Fibroblast of villous mesenchyme (primary cell): ENCODE data around the gene LIPC. TPM values are rescaled to one million over a fixed set of nuclear protein-coding genes. Genes with fewer than 3 reads are reported as not detected.

Experiments
- DNase-seq: peaks from one replicate; pipeline ENCODE4 v3.0.0-alpha.2; 2010; ENCODE audit warnings: low read depth
- H3K4me3 ChIP-seq: 2 replicates; pipeline ENCODE4 v1.5.1; 2011; ENCODE audit warnings: low read depth, mild to moderate bottlenecking, low read length
- total RNA-seq: library from RNA; depleted of rRNA; stranded (reverse); fragments of >200 nt; gene quantifications from 2 replicates; pipeline ENCODE4 v1.2.3, GENCODE V29; 2012
- TF ChIP-seq, protein P1 (sequence below): IDR thresholded peaks from 2 replicates; pipeline ENCODE4 v1.5.1; 2012; ENCODE audit warnings: low read depth, mild to moderate bottlenecking, low read length; ENCODE audit not compliant: insufficient read depth

The LIPC gene
- total RNA-seq, 1 donor = 0.86 TPM

GRCh38 chr15:58494567-58494966 is 62.8 kb downstream of the LIPC start:
- no peak overlapping the region for H3K4me3 ChIP-seq
- TF ChIP-seq, protein P1, sequence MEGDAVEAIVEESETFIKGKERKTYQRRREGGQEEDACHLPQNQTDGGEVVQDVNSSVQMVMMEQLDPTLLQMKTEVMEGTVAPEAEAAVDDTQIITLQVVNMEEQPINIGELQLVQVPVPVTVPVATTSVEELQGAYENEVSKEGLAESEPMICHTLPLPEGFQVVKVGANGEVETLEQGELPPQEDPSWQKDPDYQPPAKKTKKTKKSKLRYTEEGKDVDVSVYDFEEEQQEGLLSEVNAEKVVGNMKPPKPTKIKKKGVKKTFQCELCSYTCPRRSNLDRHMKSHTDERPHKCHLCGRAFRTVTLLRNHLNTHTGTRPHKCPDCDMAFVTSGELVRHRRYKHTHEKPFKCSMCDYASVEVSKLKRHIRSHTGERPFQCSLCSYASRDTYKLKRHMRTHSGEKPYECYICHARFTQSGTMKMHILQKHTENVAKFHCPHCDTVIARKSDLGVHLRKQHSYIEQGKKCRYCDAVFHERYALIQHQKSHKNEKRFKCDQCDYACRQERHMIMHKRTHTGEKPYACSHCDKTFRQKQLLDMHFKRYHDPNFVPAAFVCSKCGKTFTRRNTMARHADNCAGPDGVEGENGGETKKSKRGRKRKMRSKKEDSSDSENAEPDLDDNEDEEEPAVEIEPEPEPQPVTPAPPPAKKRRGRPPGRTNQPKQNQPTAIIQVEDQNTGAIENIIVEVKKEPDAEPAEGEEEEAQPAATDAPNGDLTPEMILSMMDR = no peak

GRCh38 chr15:58495891-58496408 is 64.2 kb downstream of the LIPC start:
- H3K4me3 ChIP-seq = no peak overlapping the region
- peak; percentile 74 for DNase-seq
- TF ChIP-seq, protein P1 = no peak

More at GRCh38 chr15:58494567-58494966, 62.8 kb downstream of the LIPC start:
- no peak for DNase-seq

DNA sequence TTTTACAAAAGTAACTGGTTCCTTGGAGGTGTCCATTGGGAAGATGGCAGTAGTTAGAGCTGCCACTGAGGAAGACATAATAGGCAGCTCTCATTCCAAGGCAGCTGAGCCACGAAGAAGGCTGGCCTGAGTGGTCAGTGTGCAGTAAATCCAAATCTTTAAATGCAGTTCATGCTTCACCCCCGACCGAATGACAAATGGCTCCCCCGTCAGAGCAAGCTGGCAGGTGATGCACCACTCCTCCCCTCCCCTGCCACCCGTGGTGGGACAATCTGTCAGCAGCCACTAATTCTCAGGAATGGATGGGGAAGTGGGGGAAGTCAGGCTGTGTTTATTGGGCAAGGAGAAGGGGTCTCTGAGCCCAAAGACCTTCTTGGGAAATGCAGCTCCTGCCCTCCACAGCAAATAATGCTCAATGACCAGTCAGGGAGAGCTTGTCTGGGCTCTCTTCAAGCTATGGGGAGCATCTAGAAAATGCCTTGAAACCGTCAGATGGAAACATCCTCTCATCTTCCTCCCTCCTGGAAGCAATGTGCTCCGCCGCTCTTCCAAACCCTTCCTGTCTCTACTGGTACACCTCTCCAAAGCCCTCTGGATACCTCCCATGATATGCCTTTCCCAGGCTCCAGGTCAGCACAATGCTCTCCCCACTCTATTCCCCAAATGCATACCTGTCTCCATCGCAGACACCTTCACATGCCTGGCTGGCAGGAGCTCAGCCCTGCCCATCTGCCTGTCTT is 65.4 kb downstream of the LIPC start:
- H3K4me3 ChIP-seq = no peak overlapping the region
- TF ChIP-seq, protein P1 = no peak
- no peak for DNase-seq

DNA sequence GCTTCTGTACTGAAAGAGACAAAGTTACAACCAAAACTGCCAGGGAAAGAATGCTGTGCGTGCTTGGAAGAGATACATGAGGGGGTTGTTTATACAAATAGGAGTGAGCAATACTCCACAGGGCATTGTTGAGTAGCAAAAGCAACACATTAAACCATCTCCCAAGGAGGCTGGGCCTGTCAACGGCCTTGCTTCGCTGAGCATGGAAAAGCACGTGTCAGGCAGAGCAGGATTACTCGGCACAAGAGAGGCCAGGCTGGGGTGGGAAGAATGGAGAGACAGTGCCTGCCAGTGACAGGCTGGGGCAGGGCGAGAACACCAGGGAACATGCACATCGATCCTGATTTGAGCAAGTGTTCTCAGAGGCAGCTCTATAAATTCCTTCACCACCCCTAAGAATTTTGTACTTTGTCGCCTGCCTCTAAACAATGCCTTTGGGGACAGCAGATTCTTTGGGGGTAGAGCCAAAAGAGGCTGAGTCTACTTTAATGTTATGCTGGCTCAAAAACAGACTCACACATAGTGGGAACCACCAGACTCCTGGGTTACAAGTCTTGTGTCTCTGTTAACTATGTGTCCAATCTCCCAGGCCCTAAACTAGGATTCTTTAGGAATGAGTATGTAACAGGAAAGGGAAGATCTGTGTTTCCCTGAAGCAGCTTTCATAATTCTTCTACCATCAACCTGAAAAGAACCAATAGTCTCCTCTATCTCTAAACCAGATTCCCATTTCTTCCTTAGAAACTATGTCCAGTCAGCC is 67.2 kb downstream of the LIPC start:
- no peak overlapping the region for H3K4me3 ChIP-seq
- TF ChIP-seq, protein P1 = no peak
- peak; percentile 98 for DNase-seq

DNA sequence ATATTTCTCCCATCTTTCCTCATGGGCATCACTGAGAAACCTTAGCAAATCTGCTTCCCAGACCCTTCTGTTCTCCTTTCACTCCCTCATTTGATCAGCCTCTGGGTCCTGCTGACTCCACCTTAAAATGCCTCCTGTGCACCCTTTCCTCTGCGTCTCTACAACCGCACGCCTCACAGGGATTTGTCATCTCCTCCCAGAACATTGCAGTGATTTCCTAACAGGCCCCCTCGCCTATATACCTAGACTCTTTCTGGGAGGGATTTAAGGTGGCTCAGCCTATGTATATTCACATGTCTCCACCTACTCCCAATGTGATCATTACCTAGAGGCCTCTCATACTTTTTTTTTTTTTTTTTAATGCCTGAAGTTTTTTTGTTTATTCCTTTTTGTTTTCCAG is 69.2 kb downstream of the LIPC start:
- TF ChIP-seq, protein P1 = no peak
- H3K4me3 ChIP-seq = no peak overlapping the region
- DNase-seq = no peak

GRCh38 chr15:58501636-58502188 is 69.9 kb downstream of the LIPC start:
- H3K4me3 ChIP-seq = no peak overlapping the region
- TF ChIP-seq, protein P1 = no peak
- peak; percentile 39 for DNase-seq
